H7 (cell line): ENCODE data around the gene CD53. TPM values are rescaled to one million over a fixed set of nuclear protein-coding genes. Genes with fewer than 3 reads are reported as not detected.

ENCODE experiments used
- DNase-seq: peaks from one replicate; pipeline ENCODE4 v3.0.0; 2012
- H3K27me3 ChIP-seq: 2 replicates; pipeline ENCODE4 v1.6.0; 2011; ENCODE audit warnings: mild to moderate bottlenecking, low read length; ENCODE audit not compliant: control insufficient read depth, insufficient read depth
- H3K36me3 ChIP-seq: replicated peaks from 2 replicates; pipeline ENCODE4 v1.5.1; 2011; ENCODE audit warnings: low read length; ENCODE audit not compliant: control insufficient read depth, insufficient read depth
- H3K4me3 ChIP-seq: 2 replicates; pipeline ENCODE4 v1.5.1; 2011; ENCODE audit warnings: low read depth, mild to moderate bottlenecking, control low read depth, low read length, moderate library complexity; ENCODE audit not compliant: insufficient read depth
- total RNA-seq: library from RNA; depleted of rRNA; stranded (reverse); fragments of >200 nt; shearing (Covaris generic); gene quantifications from 2 replicates; pipeline ENCODE4 v1.2.3, GENCODE V29; 2014

The CD53 gene
- total RNA-seq, 1 experiment from 2014 or later, result 0.14 TPM

DNA sequence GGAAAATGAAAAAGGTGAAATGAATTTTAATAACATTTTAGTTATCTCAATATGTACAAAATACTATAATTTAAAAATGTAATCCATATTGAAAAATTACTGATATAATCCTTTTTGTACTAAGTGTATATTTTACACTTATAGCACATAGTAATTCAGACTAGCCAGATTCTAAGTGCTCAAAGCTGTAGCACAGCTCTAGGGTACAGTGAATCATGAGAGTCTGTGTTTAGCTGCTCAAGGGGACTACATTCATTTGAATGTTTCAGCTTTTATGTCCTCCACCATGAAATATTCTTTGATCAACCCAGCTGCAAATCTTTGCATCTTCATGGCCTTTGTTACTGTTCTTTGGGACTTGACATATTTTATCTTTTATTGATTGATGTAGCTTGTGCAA is 15.7 kb downstream of the CD53 start:
- no peak for DNase-seq
- H3K36me3 ChIP-seq, result no peaks in the 10 kb centered on the region
- H3K4me3 ChIP-seq, result no peak overlapping the region
- H3K27me3 ChIP-seq, result no peaks in the 10 kb centered on the region

- no peaks in the 10 kb centered on the region for H3K36me3 ChIP-seq
- no peak overlapping the region for H3K4me3 ChIP-seq
- DNase-seq, result no peak
- H3K27me3 ChIP-seq, result no peaks in the 10 kb centered on the region; the same call in 1 of the 2 replicates
Observed at GRCh38 chr1:110890474-110891196, 17.7 kb downstream of the CD53 start.

- Histone ChIP-seq H3K4me3 (no peak overlapping the region), H3K36me3 (no peaks in the 10 kb centered on the region), H3K27me3 (no peaks in the 10 kb centered on the region; the same call in 1 of the 2 replicates)
- no peak for DNase-seq
Observed at GRCh38 chr1:110893908-110894490, 21.1 kb downstream of the CD53 start.

DNA sequence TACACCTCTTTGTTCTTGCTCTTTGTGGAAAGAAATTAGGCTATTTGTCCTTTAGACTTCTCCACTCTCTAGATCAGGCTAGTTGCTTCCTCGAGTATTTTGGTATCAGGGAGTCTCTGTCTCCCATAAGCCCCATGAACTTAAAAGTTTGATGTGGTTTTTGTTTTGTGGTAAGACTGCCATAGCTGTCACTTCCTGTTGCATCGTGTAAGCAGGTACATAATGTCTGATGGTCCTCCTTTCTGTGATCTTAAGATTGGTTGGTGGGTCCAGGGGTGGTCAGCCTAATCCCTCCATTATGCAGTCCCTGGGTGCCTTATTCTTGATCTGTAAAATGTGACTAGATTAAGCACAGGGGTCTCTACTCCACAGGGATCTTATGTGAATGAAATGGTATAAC is 23.1 kb downstream of the CD53 start:
- DNase-seq, result no peak
- no peaks in the 10 kb centered on the region; the same call in 1 of the 2 replicates for H3K27me3 ChIP-seq
- H3K4me3 ChIP-seq, result no peak overlapping the region
- no peaks in the 10 kb centered on the region for H3K36me3 ChIP-seq

GRCh38 chr1:110897681-110898080 is 24.7 kb downstream of the CD53 start:
- H3K36me3 ChIP-seq, result no peaks in the 10 kb centered on the region
- H3K4me3 ChIP-seq, result no peak overlapping the region
- DNase-seq, result no peak
- no peaks in the 10 kb centered on the region; the same call in 1 of the 2 replicates for H3K27me3 ChIP-seq

- no peaks in the 10 kb centered on the region for H3K36me3 ChIP-seq
- no peaks in the 10 kb centered on the region; the same call in 1 of the 2 replicates for H3K27me3 ChIP-seq
- no peak for DNase-seq
- no peak overlapping the region for H3K4me3 ChIP-seq
Observed at GRCh38 chr1:110898734-110899457, 25.9 kb downstream of the CD53 start.

GRCh38 chr1:110899458-110899843 is 26.5 kb downstream of the CD53 start:
- Histone ChIP-seq H3K36me3 (no peaks in the 10 kb centered on the region), H3K27me3 (no peaks in the 10 kb centered on the region; the same call in 1 of the 2 replicates), H3K4me3 (no peak overlapping the region)
- DNase-seq, result no peak

DNA sequence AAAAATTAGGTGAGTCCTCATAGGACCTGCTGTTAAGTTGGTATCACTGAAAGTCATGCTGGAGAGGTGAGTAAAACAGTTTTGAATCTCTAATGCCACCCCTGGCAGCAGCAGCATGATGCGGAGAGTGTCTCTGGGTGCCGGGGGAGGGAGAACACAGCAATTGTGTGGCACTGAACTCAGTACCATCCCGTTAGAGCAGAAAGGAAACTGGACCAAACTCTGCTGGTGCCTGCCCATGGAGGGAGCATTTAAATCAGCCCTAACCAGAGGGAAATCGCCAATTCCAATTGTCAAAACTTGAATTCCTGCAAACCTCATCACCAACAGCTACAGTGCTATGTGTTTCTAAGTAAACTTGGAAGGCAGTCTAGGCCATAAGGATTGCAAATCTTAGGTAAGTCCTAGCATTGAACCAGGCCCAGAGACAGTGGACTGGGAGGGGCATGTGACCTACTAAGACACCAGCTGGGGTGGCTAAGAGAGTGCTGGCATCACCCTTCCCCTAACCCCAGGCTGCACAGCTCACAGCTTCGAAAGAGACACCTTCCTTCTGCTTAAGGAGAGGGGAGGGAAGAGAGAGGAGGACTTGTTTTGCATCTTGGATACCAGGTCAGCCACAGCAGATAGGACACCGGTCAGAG is 30.0 kb downstream of the CD53 start:
- no peak for DNase-seq
- H3K27me3 ChIP-seq, result no peaks in the 10 kb centered on the region
- H3K4me3 ChIP-seq, result no peak overlapping the region
- no peaks in the 10 kb centered on the region for H3K36me3 ChIP-seq

DNA sequence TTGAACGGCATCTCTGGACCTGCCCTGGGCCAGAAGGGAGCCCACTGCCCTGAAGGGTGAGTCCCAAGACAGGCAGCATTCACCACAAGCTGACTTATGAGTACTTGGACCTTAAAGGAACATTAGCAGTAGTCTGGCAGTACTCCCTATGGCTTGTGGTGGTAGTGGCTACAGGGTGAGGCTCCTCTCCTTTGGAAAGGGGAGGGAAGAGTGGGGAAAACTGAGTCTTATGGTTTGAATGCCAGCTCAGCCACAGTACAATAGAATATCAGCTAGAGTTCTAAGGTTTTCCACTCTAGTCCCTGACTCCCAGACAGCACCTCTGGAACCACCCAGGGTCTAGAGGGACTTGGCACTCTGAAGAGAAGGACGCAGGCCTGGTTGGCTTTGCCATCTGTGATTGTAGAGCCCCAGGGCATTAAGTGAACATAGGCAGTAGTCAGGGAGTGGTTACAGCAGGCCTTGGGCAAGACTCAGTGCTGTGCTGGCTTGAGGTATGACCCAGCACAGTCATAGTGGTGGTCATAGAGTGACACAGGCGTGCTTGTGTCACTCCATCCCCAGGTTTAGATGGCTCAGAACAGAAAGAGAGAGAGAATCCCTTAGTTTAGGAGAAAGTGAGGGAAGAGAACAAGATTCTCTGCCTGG is 31.0 kb downstream of the CD53 start:
- DNase-seq, result no peak
- Histone ChIP-seq H3K4me3 (no peak overlapping the region), H3K36me3 (no peaks in the 10 kb centered on the region), H3K27me3 (no peaks in the 10 kb centered on the region)

DNA sequence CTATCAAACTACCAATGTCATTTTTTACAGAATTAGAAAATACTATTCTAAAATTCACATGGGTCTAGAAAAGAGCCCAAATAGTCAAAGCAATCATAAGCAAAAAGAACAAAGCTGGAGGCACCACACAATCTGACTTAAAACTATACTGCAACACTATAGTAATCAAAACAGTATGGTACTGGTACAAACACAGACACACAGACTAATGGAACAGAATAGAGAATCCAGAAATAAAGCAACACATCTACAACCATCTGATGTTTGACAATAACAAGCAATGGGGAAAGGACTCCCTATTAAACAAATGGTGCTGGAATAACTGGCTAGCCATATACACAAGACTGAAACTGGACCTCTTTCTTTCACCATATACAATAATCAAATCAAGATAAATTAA is 39.8 kb downstream of the CD53 start:
- no peaks in the 10 kb centered on the region for H3K27me3 ChIP-seq
- no peaks in the 10 kb centered on the region for H3K36me3 ChIP-seq
- no peak overlapping the region for H3K4me3 ChIP-seq
- no peak for DNase-seq

- no peak for DNase-seq
- Histone ChIP-seq H3K4me3 (no peak overlapping the region), H3K36me3 (no peaks in the 10 kb centered on the region), H3K27me3 (no peaks in the 10 kb centered on the region)
Observed at GRCh38 chr1:110914676-110915075, 41.7 kb downstream of the CD53 start.

- H3K36me3 ChIP-seq, result no peaks in the 10 kb centered on the region
- no peak overlapping the region for H3K4me3 ChIP-seq
- no peaks in the 10 kb centered on the region for H3K27me3 ChIP-seq
- DNase-seq, result no peak
Observed at GRCh38 chr1:110915804-110916203, 42.9 kb downstream of the CD53 start.

GRCh38 chr1:110916274-110916668 is 43.3 kb downstream of the CD53 start:
- no peak for DNase-seq
- H3K4me3 ChIP-seq, result no peak overlapping the region
- H3K36me3 ChIP-seq, result no peaks in the 10 kb centered on the region
- no peaks in the 10 kb centered on the region for H3K27me3 ChIP-seq

DNA sequence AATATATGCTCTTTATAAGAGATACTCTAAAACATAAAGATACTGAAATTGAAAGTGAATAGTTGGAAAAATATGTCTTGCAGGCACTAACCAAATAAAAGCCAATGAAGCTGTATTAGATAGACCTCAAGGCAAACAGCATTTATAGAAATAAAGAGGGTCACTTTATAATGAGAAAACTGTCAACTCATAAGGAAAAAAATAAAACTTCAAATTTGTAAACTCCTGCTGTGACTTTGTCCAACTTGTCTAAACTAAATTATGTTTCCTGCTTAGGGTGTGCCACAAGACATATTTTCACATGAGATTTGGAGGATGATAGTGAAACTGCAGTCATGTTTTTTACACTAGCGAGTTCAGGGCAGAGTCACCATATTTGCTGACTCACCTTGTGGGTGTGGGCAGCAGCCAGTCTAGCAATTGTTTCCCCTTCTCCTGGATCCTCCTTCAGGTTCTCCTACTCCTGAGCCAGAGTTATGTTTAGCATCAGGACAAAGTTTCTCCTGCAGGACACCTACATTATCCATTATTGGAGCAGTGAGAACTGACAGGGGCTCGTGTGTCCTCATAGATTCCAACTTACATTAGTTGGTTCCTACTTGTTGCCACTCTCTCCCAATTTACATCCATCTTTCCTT is 43.8 kb downstream of the CD53 start:
- H3K4me3 ChIP-seq, result no peak overlapping the region
- H3K27me3 ChIP-seq, result no peaks in the 10 kb centered on the region
- H3K36me3 ChIP-seq, result no peaks in the 10 kb centered on the region
- DNase-seq, result no peak
